ENCODE results near the gene UBE2E3. TPM values are rescaled to one million over a fixed set of nuclear protein-coding genes. Genes with fewer than 3 reads are reported as not detected.

The UBE2E3 gene
- total RNA-seq, 1 experiment from 2014 or later, result 180 TPM

- Histone ChIP-seq H3F3A (ENCODE audit: insufficient read depth, low read depth) (peaks cover 23% of the 10 kb centered on the region), H3K27me3 (ENCODE audit: insufficient read depth, low read depth) (no peaks in the 10 kb centered on the region), H3K79me2 (ENCODE audit: low read depth) (peaks cover 50% of the 10 kb centered on the region), H3K4me3 (peak overlapping the region; percentile 76), H3K36me3 (ENCODE audit: low read depth) (peaks cover 36% of the 10 kb centered on the region), H3K27ac (peak overlapping the region; percentile 57), H2AFZ (peak overlapping the region; percentile 73), H4K20me1 (ENCODE audit: insufficient read depth) (no peaks in the 10 kb centered on the region; the same call in 1 of the 2 replicates), H3K9me2 (ENCODE audit: insufficient read depth) (no peaks in the 10 kb centered on the region), H3K4me2 (peak overlapping the region; percentile 93), H3K4me1 (replicated peaks; ENCODE audit: insufficient read depth) (peaks cover 46% of the 10 kb centered on the region), H3K9me3 (ENCODE audit: insufficient read depth, low read depth) (no peaks in the 10 kb centered on the region)
- TF ChIP-seq EZH2 (IDR thresholded peaks at IDR 0.05; ENCODE audit: low read depth) (no peak), CTCF (conservative IDR thresholded peaks at IDR 0.05) (no peak)
- peak; percentile 33 to 41 for DNase-seq
- BruUV-seq (replicated peaks), result TSS peak; percentile 46
- CTCF ChIA-PET, result interaction anchor here (0.6 to 1.0 kb wide), 8 partner anchors 12 to 1314 kb away, joined by 3 to 9 read pairs (median 5); no protein-coding TSS in a partner anchor
- POLR2A ChIA-PET (ENCODE audit: unreplicated experiment), result interaction anchor here (0.5 to 0.8 kb wide), 7 partner anchors 251 to 855 kb away, joined by 3 to 10 read pairs (median 6); no protein-coding TSS in a partner anchor
- intact Hi-C loops (cut with micrococcal nuclease; ENCODE audit: unreplicated experiment), result loop anchor here (1.0 to 10.0 kb wide), 4 partner anchors 234 to 686 kb away; no protein-coding TSS in a partner anchor
Measured at GRCh38 chr2:180980943-180981911, 822 bp downstream of the UBE2E3 start.

- H3F3A ChIP-seq (ENCODE audit: insufficient read depth, low read depth), result peaks cover 19% of the 10 kb centered on the region
- ChIA-PET CTCF (interaction anchor here (0.7 to 1.0 kb wide), 2 partner anchors 858 to 859 kb away, joined by 3 read pairs; no protein-coding TSS in a partner anchor), POLR2A (ENCODE audit: unreplicated experiment) (interaction anchor here (0.6 kb wide), 2 partner anchors 734 to 1134 kb away, joined by 3 to 5 read pairs; no protein-coding TSS in a partner anchor)
- H2AFZ ChIP-seq, result peak overlapping the region; percentile 18; the same call in 1 of the 2 replicates
- no peaks in the 10 kb centered on the region; the same call in 1 of the 2 replicates for H4K20me1 ChIP-seq (ENCODE audit: insufficient read depth)
- peak overlapping the region; percentile 93 for H3K4me2 ChIP-seq
- peak overlapping the region; percentile 4 for H3K27ac ChIP-seq
- H3K27me3 ChIP-seq (ENCODE audit: insufficient read depth, low read depth), result no peaks in the 10 kb centered on the region
- peaks cover 56% of the 10 kb centered on the region for H3K36me3 ChIP-seq (ENCODE audit: low read depth)
- BruUV-seq (replicated peaks), result no TSS peak
- peak overlapping the region; percentile 76 for H3K4me3 ChIP-seq
- peak; percentile 33 to 45 for DNase-seq
- peaks cover 46% of the 10 kb centered on the region for H3K4me1 ChIP-seq (replicated peaks; ENCODE audit: insufficient read depth)
- no peaks in the 10 kb centered on the region for H3K9me3 ChIP-seq (ENCODE audit: insufficient read depth, low read depth)
- intact Hi-C loops (cut with micrococcal nuclease; ENCODE audit: unreplicated experiment), result loop anchor here (5.0 to 10.0 kb wide), 2 partner anchors 326 to 689 kb away; no protein-coding TSS in a partner anchor
- H3K79me2 ChIP-seq (ENCODE audit: low read depth), result peaks cover 74% of the 10 kb centered on the region
- TF ChIP-seq CTCF (conservative IDR thresholded peaks at IDR 0.05) (peak; percentile 55; the same call in 1 of the 2 replicates), EZH2 (IDR thresholded peaks at IDR 0.05; ENCODE audit: low read depth) (no peak)
- no peaks in the 10 kb centered on the region for H3K9me2 ChIP-seq (ENCODE audit: insufficient read depth)
Measured at GRCh38 chr2:180983468-180984242, 3.2 kb downstream of the UBE2E3 start.

Measured in PC-9 (cell line).